OCI-LY1 (cell line): Measurements from ENCODE around the gene NUP98.

ENCODE experiments used
- EZH2 ChIP-seq: fragments of 200-600 bp; sonication (generic), shearing (Covaris generic); IDR thresholded peaks from 2 replicates; pipeline ENCODE4 v1.8.0; 2017; ENCODE audit warnings: borderline replicate concordance, mixed run types, mild to moderate bottlenecking, antibody characterized with exemption, low read length, moderate library complexity, mixed read lengths
- TF ChIP-seq, protein P1 (sequence below): fragments of 200-600 bp; sonication (generic), shearing (Covaris generic); IDR thresholded peaks from 2 replicates; pipeline ENCODE4 v1.5.1; 2017; ENCODE audit warnings: mild to moderate bottlenecking, antibody characterized with exemption, low read length, moderate library complexity, mixed read lengths

DNA sequence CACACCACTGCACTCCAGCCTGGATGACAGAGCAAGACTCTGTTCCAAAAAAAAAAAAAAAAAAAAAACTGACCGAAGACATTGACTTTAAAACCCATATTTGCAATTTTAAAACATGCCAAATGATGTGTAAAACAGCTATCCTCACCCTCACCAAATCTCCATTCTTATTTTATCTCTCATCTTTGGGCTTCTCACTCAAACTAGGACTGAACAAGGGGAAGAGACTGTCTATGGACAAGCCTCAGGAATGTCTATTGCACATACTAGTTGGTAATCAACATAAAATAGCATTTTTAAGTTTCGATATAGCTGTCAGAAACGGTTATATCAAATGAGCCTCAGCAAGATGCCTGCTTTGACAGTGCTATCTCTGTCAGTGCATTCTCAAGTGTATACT, 118.3 kb downstream of the NUP98 start:
- TF ChIP-seq, protein P1, sequence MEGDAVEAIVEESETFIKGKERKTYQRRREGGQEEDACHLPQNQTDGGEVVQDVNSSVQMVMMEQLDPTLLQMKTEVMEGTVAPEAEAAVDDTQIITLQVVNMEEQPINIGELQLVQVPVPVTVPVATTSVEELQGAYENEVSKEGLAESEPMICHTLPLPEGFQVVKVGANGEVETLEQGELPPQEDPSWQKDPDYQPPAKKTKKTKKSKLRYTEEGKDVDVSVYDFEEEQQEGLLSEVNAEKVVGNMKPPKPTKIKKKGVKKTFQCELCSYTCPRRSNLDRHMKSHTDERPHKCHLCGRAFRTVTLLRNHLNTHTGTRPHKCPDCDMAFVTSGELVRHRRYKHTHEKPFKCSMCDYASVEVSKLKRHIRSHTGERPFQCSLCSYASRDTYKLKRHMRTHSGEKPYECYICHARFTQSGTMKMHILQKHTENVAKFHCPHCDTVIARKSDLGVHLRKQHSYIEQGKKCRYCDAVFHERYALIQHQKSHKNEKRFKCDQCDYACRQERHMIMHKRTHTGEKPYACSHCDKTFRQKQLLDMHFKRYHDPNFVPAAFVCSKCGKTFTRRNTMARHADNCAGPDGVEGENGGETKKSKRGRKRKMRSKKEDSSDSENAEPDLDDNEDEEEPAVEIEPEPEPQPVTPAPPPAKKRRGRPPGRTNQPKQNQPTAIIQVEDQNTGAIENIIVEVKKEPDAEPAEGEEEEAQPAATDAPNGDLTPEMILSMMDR: no peak
- no peak for TF ChIP-seq EZH2
